Activated CD8-positive, alpha-beta T cell treated with anti-CD3 and anti-CD28 coated beads for 36 hours (primary cell): ENCODE results near the gene DCUN1D4. TPM values are rescaled to one million over a fixed set of nuclear protein-coding genes. Genes with fewer than 3 reads are reported as not detected.

ENCODE experiments used
- ATAC-seq: fragments of 200-7000 bp; cut with Tn5 transposase; one replicate; pipeline ENCODE4 v1.10.0; 2021; ENCODE audit warnings: mild to moderate bottlenecking, moderate library complexity
- CTCF ChIA-PET: fragments of 350-600 bp; sonication (Branson Sonifier 250); formaldehyde crosslinking; loops from one replicate; lab custom pipeline; 2021; ENCODE audit warnings: antibody characterized with exemption; lab: Charles Lee
- POLR2A ChIA-PET: fragments of 350-600 bp; sonication (Branson Sonifier 250); formaldehyde crosslinking; loops from one replicate; lab custom pipeline; 2021; ENCODE audit warnings: antibody characterized with exemption; lab: Charles Lee
- DNase-seq: peaks from one replicate; pipeline ENCODE4 v3.0.0-alpha.2; 2020
- H3K27ac Mint-ChIP-seq: one replicate; pipeline ENCODE4 v1.8.0; 2021; ENCODE audit warnings: mild to moderate bottlenecking, mixed read lengths
- H3K27me3 Mint-ChIP-seq: one replicate; pipeline ENCODE4 v1.8.0; 2021; ENCODE audit warnings: mixed read lengths
- H3K36me3 Mint-ChIP-seq: one replicate; pipeline ENCODE4 v1.8.0; 2021; ENCODE audit warnings: low read depth, mixed read lengths
- H3K4me1 Mint-ChIP-seq: one replicate; pipeline ENCODE4 v1.8.0; 2021; ENCODE audit warnings: low read depth, mixed read lengths
- H3K4me3 Mint-ChIP-seq: one replicate; pipeline ENCODE4 v1.8.0; 2021; ENCODE audit warnings: mild to moderate bottlenecking, moderate library complexity, mixed read lengths
- H3K9me3 Mint-ChIP-seq: one replicate; pipeline ENCODE4 v1.8.0; 2021; ENCODE audit warnings: mixed read lengths
- intact Hi-C: fragments of 100-400 bp; cut with micrococcal nuclease; formaldehyde crosslinking; loops from one replicate; pipeline ENCODE4 v1.10.0; 2022
- total RNA-seq, 2 experiments: library from RNA; stranded (reverse); gene quantifications; one replicate each; pipeline ENCODE4 v1.2.3, GENCODE V29; 2021
- TF ChIP-seq, protein P1 (sequence below): fragments of 200-600 bp; IDR thresholded peaks from one replicate; pipeline ENCODE4 v1.8.0; 2022; ENCODE audit warnings: antibody characterized with exemption, mild to moderate bottlenecking

DCUN1D4 gene
- total RNA-seq, 2 experiments from 2014 or later = 32.6 to 39.8 TPM

DNA sequence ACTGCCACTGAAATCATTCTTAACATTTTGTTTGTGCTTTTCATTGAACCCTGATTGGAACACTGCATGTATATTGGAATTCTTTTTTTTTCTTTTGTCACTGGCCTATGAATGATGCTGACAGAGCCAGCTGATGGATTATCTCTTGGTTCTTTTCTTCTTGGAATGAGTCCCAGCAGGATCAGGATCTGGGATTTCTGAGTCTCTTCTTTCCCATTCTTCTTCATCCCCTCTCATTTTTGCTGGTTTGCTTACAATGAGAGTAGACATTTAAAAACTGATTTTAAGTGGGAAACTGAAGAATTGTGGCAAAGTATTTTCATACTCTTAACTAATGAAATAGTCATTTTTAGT is 9.0 kb downstream of the DCUN1D4 start:
- CTCF ChIA-PET = interaction anchor here (1.1 kb wide), 1 partner anchor 175 kb away, joined by 3 read pairs; no protein-coding TSS in a partner anchor
- Mint-ChIP-seq H3K9me3 (no peaks in the 10 kb centered on the region), H3K4me1 (peaks cover 42% of the 10 kb centered on the region), H3K27me3 (no peaks in the 10 kb centered on the region), H3K36me3 (peaks cover 19% of the 10 kb centered on the region), H3K27ac (no peak overlapping the region), H3K4me3 (no peak overlapping the region)
- no peak for DNase-seq
- TF ChIP-seq, protein P1, sequence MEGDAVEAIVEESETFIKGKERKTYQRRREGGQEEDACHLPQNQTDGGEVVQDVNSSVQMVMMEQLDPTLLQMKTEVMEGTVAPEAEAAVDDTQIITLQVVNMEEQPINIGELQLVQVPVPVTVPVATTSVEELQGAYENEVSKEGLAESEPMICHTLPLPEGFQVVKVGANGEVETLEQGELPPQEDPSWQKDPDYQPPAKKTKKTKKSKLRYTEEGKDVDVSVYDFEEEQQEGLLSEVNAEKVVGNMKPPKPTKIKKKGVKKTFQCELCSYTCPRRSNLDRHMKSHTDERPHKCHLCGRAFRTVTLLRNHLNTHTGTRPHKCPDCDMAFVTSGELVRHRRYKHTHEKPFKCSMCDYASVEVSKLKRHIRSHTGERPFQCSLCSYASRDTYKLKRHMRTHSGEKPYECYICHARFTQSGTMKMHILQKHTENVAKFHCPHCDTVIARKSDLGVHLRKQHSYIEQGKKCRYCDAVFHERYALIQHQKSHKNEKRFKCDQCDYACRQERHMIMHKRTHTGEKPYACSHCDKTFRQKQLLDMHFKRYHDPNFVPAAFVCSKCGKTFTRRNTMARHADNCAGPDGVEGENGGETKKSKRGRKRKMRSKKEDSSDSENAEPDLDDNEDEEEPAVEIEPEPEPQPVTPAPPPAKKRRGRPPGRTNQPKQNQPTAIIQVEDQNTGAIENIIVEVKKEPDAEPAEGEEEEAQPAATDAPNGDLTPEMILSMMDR = no peak
- POLR2A ChIA-PET = interaction anchor here (0.7 kb wide), 2 partner anchors 13 to 27 kb away, joined by 3 read pairs; no protein-coding TSS in a partner anchor
- intact Hi-C loops = no loop called here
- ATAC-seq = no peak

DNA sequence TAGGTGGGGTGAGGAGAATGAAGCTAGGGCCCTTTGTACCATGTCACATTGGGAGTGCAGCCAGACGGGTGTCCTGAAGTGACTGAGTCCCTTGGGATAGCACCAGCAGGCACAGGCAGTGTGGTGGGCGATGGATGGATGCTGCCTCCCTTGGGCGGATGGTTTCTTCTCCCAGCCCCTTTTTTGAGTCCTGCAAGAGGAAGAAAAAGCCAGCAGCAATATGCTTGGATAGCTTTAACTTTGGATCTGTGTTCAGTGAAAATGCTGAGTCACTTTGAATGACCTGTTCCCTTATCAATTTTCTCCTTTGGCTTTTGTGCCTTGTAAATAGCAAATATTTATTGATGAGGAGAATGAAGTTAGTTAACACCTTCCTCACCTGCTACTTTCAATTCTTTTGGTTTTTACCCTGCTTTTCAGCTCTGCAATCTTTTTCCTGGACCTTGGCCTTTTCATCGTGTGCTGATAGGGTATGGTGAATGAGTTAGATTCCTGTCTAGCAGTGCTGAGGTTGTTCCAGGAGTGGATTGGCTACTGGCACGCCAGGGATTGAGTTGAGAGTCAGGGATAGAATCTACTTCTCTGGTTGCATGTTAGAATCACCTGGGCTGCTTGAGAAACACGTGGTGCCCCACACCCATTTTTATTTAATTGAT is 10.2 kb downstream of the DCUN1D4 start:
- peak overlapping the region; percentile 13 for H3K27ac Mint-ChIP-seq
- TF ChIP-seq, protein P1 = no peak
- ChIA-PET POLR2A (interaction anchor here (0.7 to 1.0 kb wide), 3 partner anchors 9 to 201 kb away, joined by 3 to 4 read pairs (median 3); no protein-coding TSS in a partner anchor), CTCF (interaction anchor here (0.7 kb wide), 1 partner anchor 43 kb away, joined by 3 read pairs; no protein-coding TSS in a partner anchor)
- no peaks in the 10 kb centered on the region for H3K9me3 Mint-ChIP-seq
- H3K4me3 Mint-ChIP-seq = no peak overlapping the region
- no peaks in the 10 kb centered on the region for H3K27me3 Mint-ChIP-seq
- H3K36me3 Mint-ChIP-seq = peaks cover 22% of the 10 kb centered on the region
- DNase-seq (no peak), ATAC-seq (no peak)
- peaks cover 48% of the 10 kb centered on the region for H3K4me1 Mint-ChIP-seq
- intact Hi-C loops = no loop called here

DNA sequence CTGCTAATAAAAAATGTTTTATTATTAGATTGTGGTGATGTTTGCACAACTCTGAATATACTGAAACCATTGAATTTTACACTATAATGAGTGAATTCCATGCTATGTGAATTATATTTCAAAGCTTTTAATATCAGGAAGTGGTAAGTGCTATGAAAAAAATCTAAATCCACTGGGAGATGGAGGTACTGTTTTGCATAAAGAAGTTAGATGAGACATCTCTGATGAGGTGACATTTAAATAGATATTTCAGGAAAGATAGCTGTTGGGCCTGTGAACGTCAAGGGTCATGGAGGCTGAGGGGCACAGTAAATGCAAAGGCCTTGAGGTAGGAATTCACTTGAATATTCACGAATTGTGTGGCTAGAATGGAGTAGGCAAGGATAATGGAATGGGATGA is 12.3 kb downstream of the DCUN1D4 start:
- H3K4me1 Mint-ChIP-seq = peaks cover 40% of the 10 kb centered on the region

DNA sequence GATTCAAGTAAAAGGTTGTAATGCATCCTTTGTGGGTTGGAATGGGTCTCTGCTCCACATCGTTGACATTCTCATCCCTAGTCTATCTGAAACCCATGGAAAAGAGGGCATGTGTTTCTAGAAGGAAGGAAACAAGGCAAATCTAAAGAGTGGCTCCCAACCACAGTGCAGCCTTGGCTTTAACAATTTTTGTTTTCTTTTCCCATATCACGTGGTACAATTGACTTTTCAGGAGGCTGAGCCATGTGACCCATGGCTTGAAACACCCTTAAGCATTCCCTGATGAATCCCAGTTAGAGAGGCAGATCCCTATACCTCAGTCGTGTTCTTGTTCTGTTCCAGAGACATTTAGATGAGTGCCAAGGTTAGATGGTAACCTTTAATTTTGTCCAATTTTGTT is 12.8 kb downstream of the DCUN1D4 start:
- Mint-ChIP-seq H3K9me3 (no peaks in the 10 kb centered on the region), H3K27ac (no peak overlapping the region), H3K36me3 (peaks cover 20% of the 10 kb centered on the region), H3K4me1 (peaks cover 36% of the 10 kb centered on the region), H3K27me3 (no peaks in the 10 kb centered on the region), H3K4me3 (no peak overlapping the region)
- POLR2A ChIA-PET = interaction anchor here (1.2 kb wide), 1 partner anchor 14 kb away, joined by 3 read pairs; no protein-coding TSS in a partner anchor
- TF ChIP-seq, protein P1 = no peak
- ATAC-seq (no peak), DNase-seq (no peak)
- intact Hi-C loops = no loop called here
- CTCF ChIA-PET = no interaction called here

More for the DNA sequence above, 12.3 kb downstream of the DCUN1D4 start:
- TF ChIP-seq, protein P1 = no peak
- ChIA-PET POLR2A (interaction anchor here (1.2 kb wide), 1 partner anchor 13 kb away, joined by 3 read pairs; no protein-coding TSS in a partner anchor), CTCF (no interaction called here)
- H3K27ac Mint-ChIP-seq = no peak overlapping the region
- H3K9me3 Mint-ChIP-seq = no peaks in the 10 kb centered on the region
- intact Hi-C loops = no loop called here
- H3K4me3 Mint-ChIP-seq = no peak overlapping the region
- DNase-seq (no peak), ATAC-seq (no peak)
- no peaks in the 10 kb centered on the region for H3K27me3 Mint-ChIP-seq
- H3K36me3 Mint-ChIP-seq = peaks cover 20% of the 10 kb centered on the region

DNA sequence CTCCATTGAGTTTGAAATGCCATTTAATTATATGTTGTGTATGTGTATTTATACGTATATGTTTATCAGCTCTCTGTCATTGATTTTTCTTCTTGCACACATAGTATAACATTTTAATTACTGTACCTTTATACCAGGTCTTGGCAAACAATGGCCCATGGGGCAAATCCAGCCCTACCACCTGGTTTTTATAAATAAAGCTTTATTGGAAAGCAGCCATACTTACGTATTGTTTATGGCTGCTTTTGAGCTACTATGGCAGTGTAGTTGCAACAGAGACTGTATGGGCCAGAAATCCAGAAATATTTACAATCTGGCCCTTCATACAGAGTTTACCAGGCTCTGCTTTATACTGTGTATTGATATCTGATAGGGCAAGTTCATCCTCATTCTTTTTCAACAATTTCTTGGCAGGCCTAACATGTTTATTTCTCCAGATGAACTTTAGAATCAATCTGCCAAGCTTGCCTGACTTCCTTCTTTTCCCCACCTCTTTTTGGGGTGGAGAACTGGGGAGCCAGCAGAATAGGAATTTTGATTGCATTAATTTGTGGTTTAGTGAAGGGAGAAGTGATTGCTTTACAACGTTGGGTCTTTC is 15.8 kb downstream of the DCUN1D4 start:
- TF ChIP-seq, protein P1 = no peak
- Mint-ChIP-seq H3K27me3 (no peaks in the 10 kb centered on the region), H3K36me3 (peaks cover 21% of the 10 kb centered on the region), H3K4me3 (no peak overlapping the region), H3K9me3 (no peaks in the 10 kb centered on the region), H3K27ac (no peak overlapping the region), H3K4me1 (peaks cover 25% of the 10 kb centered on the region)
- intact Hi-C loops = no loop called here
- ATAC-seq = no peak
- ChIA-PET POLR2A (no interaction called here), CTCF (no interaction called here)
- DNase-seq = no peak
